ENCODE measurements around the gene SEC23A.
"Not testable (repeated sequence)": the region's sequence is repeated elsewhere in the genome, so short reads cannot be mapped to it uniquely, and the experiment has no call there.

The SEC23A gene

GRCh38 chr14:39033371-39033770 is 69.7 kb downstream of the SEC23A start:
- no peak for DNase-seq

DNA sequence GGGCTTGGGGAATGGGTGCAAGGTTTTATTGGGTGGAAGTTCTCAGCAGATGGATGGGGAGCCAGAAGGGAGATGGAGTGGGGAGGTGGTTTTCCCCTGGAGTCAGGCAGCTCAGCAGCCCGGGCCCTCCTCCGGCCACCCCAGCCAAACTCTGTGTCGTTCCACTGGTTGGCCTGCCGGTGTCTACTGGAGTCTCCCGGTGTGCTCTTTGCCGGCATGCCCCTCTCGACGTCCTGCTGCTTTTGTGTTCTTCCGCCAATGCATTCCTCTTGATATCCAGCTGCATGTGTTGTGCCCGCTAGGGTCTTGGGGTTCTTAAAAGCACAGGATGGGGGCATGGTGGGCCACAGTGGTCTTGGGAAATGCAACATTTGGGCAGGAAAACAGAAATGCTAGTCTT is 72.8 kb downstream of the SEC23A start:
- no peak for DNase-seq

DNA sequence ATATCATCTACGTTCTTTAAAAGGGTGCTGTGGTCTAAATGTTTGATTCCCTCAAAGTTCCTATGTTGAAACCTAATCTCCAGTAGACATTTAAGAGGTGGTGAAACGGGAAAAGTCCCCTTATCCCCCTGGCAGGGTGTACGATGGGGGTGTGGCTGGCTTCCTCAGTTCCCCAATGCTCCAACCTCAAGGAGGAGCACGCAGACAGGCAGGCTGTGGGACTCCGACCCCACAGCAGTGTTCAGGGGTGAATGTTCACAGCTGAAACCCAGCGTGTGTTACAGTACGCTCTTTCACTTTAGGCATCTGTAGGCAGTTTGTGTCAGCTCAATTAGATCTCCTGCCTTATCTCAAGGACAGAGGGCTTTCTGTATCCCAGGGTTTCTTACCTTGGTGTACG is 73.2 kb downstream of the SEC23A start:
- no peak for DNase-seq

DNA sequence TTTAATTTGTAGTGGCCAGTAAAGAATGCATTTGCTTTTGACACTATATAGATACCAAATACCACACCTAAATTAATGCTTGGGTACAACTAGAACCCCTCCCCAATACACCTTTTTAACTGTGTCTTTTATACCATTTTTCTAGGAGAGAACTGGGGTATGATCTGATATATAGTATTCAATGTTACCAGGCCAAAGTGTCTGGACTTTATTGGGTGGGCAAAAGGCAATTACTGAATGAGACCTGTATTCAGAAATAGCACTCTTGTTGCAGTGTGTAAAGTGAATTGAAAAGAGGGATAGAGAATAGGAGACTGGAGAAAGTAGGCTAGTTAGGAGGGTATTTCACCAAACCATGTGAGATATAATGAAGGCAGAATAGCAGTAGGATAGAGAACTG is 74.4 kb downstream of the SEC23A start:
- no peak for DNase-seq

- DNase-seq: no peak
These were observed 77.0 kb downstream of the SEC23A start for GRCh38 chr14:39025810-39026627.

DNA sequence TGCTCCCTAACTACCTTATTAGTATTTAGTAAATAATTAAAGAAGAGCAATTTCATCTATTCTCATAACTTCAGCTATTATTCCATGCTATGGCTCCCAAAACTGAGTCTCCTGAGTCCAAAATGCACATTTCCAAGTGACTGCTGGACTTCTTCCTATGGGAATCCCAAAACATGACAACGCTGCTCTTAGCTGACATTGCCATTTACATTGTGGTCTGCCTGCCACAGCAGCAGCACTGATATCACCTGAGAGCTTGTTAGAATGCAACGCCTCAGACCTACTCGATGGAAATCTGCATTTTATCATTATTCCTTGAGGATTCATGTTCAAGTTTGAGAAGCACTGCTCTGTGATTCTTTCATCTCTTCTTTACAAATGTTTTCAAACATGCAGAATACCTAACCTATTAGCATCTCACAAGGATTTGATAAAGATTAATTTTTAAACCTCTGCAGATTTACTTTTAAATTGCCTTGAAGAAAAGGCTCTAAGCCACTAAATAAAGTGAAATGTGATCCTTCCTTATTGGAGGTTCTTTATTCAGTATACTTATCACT is 77.7 kb downstream of the SEC23A start:
- DNase-seq: no peak

DNA sequence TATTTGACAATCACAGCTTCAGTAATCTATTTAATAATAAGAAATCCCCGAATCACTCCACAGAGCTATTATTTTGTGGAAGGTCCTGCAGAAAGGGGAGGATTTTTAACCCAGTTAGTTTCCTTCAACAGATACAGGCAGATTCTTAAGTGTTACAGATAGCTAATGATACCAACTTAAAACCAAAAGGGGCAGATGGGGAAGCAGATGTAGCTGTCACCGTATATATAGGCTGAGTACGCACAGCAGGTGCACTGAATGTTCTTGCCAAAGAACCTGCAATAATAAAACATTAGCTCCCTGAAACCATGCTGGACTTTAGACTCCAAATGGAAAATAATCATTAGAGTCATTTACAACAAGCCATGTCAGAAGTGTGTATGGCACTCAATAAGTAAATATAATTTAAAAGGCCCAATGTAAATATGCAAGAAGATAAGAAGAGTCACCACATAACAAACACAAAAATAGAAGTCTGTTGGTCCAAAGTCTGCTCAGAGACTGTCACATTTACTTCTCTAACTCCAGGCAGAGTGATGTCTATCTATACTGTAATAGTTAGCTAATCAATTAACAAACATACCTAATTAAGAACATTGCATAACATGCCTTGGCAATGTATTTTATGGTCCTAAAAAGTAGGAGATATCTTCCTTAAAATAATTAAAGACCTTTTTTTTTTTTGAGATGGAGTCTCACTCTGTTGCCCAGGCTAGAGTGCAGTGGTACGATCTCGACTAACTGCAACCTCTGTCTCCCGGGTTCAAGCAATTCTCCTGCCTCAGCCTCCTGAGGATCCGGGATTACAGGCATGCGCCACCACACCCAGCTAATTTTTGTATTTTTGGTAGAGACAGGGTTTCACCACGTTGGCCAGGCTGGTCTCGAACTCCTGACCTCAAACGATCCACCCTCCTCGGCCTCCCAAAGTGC is 78.8 kb downstream of the SEC23A start:
- DNase-seq: no peak

- not testable (repeated sequence) for DNase-seq
These were observed 85.7 kb downstream of the SEC23A start for GRCh38 chr14:39017096-39018016.

GRCh38 chr14:39016733-39017095 is 86.3 kb downstream of the SEC23A start:
- no peak for DNase-seq

DNA sequence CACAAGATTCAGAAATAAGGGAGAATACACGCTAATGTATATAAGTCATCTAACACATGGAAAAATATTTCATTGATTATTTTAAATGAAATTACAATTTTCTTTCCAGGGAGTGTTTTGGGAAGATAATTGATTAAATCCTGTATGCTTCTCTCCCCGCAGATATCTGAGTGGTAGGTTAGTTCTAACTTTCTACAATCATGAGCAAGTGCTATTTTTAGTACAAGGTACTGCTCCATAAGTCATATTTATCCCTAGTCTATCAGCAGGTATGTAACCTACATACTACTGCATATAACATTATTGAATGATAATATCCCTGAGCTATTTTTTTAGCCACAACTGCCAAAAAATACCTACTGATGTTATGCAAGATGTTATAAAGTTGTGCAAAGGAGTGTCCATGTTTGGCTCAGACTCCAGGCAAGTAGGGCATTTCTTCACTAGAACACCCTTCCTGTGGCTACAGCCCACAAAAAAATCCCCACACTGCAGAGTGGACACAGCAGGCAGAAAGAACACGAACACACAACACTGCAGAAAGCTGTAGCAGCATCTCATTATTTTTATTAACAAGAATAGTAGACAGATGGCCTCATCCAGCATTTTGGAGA is 87.0 kb downstream of the SEC23A start:
- no peak for DNase-seq

DNA sequence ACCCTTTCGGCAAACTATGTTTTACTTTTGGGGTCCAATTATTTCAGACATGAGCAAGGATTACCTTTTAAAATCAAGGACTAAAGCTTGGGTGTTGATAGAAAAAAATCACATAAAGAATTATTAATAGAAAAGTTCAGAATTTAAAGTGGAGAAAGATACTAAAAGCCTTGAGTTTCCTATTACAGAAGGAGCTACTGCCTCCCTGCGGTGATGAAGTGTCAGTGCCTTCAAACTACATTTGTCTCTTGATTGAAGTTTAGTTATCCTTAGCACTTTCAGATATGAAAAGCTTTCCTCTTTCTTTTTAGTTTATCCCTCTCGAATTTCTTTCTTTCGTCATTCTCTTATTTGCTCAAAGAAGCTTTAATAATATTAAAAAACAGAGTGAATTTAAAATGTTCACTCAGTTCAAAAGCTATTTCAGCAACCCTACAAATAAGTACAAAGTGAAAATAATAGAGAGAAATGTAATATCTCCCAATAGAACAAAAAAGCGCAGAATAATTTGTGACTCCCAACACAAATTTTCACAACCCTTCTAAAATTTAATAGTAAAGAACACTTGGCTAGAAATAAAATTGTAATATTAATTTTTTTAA is 87.6 kb downstream of the SEC23A start:
- peak in 17 of 51 donors; percentile 1 to 59 (median 33) for DNase-seq

DNA sequence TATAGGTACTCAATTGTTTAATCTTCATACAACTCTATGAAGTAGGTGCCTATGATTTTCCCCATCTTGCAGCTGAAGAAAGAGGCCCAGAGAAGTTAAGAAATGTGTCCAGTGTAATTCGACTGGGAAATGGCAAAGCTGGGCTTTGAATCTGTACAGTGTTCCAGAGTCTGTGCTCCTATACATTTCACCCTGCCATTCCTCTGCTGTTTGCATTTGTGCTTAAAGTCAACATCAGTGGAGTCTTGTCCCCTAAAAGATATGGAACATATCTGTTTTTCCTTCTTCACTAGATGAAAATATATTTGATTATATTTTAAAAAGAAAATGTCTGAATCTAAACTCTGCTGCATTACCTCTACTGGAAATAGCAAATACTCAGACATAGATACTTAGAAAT is 88.6 kb downstream of the SEC23A start:
- no peak for DNase-seq

DNA sequence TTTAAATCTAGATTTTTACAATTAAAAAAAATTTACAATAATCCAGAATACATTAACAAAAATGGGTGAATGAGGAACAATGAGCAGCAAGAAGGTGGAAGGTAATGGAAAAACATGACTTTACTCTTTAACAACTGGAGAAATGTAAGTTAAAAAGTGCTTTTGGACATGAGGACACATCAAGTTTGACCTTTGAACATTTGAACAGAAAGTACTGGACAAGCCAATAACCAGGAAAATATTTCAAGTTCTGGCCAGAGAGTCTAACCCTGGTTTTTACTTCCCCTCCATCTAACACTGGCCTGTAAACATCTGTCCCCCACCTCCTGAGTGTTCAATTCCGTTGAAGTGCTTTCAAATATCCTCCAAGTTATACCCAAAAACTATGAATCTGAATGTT is 94.1 kb downstream of the SEC23A start:
- not testable (repeated sequence) for DNase-seq

DNA sequence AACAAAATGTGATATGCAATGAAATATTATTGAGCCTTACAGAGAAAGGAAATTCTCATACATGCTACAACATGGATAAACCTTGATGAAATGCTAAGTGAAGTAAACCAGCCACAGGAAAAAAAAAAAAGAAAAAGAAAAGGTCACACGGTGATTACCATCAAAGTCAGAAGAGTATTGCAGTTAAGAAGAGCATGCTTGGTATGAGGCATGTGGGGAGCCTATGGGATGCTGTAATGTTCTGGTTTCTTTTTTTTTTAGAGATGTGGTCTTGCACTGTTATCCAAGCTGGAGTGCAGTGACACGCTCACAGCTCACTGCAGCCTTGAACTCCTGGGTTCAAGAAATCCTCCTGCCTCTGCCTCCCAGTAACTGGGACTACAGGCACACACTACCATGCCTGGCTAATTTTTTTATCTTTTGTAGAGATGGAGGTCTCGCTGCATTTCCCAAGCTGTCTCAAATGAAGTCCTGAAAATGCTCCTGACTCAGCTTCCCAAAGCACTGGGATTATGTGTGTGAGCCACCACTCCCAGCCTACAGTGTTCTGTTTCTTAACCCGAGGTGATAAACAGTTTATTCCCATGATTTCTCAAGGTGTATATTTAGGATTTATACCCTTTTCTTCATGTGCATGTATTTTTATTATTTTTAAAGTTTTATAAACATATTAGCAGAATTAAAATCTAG is 96.2 kb downstream of the SEC23A start:
- no peak for DNase-seq

DNA sequence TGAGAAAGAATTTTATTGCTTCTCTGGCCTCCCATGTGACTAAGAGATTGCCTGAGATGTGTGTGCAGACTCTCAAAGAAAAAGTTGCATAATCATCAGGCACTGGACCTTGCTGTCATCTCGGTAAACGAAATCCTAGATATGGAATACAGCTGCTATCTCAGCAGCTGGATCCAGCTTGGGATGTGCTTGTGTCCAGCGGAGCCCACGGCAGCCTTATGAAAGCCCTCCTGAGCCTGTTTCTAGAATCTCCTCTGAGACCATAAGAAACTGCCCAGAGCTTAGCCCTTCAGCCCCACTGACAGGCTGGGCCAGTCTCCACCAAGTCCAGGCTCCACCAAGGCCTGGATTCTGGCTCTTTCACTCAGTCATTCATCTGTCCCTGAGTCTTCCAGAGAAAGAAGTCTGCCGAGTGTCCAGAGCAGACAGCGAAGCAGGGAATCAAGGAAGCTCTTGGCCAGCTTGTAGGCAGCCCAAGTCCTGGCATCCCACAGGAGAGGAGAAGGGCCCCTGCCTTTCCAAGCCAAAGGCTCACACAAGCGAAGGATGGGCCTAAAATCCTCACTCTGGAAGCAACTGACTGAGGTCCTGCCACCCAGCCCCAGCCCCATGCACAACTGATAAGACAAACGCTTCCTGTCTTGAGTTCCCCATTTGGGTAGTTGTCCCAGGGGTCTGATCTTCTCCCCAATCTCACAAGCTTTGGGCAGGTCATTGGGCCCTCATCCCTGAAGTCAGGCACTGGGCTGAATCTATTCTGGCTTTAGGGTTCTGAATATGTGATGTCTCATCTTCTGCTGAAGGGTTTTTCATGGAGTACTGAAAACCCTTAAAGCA is 97.8 kb downstream of the SEC23A start:
- DNase-seq: no peak

DNA sequence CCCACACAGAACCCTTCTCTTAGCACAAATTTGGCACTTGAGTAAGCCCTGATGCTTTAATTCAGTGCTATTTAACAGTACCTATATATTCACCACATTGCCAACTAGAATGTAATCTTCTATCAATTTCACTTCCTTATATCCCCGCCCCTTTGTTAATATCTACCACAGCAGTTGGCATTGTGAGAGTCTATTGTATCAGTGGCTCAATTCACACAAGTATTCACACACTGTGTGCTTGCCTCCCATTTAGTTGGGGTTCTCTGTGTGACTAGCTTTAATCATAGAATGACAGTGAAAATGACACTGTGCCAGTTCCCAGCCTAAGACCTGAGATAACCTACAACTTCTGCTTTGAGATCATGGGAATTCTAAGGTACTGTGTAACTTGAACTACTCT is 103.1 kb downstream of the SEC23A start:
- DNase-seq: no peak

GRCh38 chr14:38994731-38995130 is 108.3 kb downstream of the SEC23A start:
- no peak for DNase-seq

DNA sequence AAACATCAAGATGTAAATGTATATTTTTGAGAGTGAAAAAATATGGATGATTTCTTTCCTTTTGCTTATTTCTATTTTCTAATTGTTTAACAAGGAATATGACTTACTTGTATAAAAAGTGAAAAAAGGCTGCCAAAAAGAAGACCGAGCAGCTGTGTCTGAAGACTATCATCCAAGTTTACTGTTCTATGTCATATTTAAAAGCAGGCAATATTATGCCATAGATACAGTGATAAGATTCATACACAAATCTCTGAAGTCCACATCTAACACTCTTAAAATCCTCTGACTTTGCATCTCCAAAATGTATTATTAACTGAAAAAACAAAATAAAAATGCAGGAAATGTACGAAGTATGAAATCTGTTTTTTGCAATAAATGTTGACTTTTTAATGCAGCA is 109.1 kb downstream of the SEC23A start:
- no peak for DNase-seq
